ENCODE data around the gene KCNQ1. TPM values are rescaled to one million over a fixed set of nuclear protein-coding genes. Genes with fewer than 3 reads are reported as not detected.
"Not testable (repeated sequence)": the region's sequence is repeated elsewhere in the genome, so short reads cannot be mapped to it uniquely, and the experiment has no call there.

The KCNQ1 gene
- total and polyA plus RNA-seq, 9 of the 15 experiments (the other 6 are each of a cell fraction or from before 2014, with no cell fraction given), result 0.44 TPM; not detected in 8

DNA sequence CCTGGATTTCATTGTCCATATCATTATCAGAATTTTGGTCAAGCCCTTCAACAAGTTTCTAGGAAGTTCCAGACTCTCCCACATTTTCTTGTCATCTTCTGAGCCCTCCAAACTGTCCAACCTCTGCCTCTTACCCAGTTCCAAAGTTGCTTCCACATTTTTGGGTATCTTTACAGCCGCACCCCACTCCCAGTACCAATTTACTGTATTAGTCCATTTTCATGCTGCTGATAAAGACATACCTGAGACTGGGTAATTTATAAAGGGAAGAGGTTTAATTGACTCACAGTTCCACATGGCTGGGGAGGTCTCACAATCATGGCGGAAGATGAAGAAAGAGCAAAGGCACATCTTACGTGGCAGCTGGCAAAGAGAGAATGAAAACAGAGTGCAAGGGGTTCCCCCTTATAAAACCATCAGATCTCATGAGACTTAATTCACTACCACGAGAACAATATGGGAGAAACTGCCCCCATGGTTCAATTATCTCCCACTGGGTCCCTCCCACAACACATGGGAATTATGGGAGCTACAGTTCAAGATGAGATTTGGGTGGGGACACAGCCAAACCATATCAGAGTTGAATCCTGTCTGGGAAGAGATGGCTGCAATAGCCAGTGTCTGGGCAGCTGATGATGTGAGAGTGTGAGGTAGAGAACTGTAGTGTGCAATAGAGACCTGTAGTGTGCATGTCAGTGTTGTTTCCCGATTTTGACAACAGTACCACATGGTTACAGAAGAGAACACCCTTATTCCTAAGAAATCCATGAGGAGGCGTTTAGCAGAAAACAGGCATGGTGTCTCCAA, 35.5 kb downstream of the KCNQ1 start:
- FAIRE-seq; H3K79me2 ChIP-seq (ENCODE audit: control insufficient read depth, insufficient read depth, low read length); H2AFZ ChIP-seq (ENCODE audit: low read depth, low read length); H3K9me1 ChIP-seq (ENCODE audit: control insufficient read depth, insufficient read depth, low read length); H3K9ac ChIP-seq (ENCODE audit: insufficient read depth in 1 of 2, low read depth in 2 of 2, low read length in 2 of 2); POLR2A ChIA-PET; DNase-seq (ENCODE audit: extremely low read depth in 1 of 4, low spot score in 3 of 4); in situ Hi-C loops (cut with MboI); H3K36me3 ChIP-seq (ENCODE audit: control insufficient read depth, insufficient read depth, low read length); ATAC-seq; H3K4me1 ChIP-seq (replicated peaks in 1 of 2; ENCODE audit: control insufficient read depth in 2 of 2, insufficient read depth in 2 of 2, low read length in 2 of 2); H4K20me1 ChIP-seq (replicated peaks; ENCODE audit: control insufficient read depth, insufficient read depth, low read length); BruUV-seq (replicated peaks); intact Hi-C loops (cut with micrococcal nuclease); H3K4me2 ChIP-seq (ENCODE audit: insufficient read depth, low read length); H3K27ac ChIP-seq (ENCODE audit: extremely low read depth, low read depth, low read length); H3K9me3 ChIP-seq (replicated peaks; ENCODE audit: control insufficient read depth, insufficient read depth, low read depth, low read length); H3K4me3 ChIP-seq: not testable (repeated sequence)
- under 1% methylated on average over 6 of the region's 6 CpGs for WGBS (ENCODE audit: insufficient coverage, low coverage, missing lambda C conversion rate)
- CTCF ChIA-PET (ENCODE audit: low intra/inter-chr PET ratio), result interaction anchor here (0.5 kb wide), 1 partner anchor 49 kb away, joined by 3 read pairs; no protein-coding TSS in a partner anchor
- H3K27me3 ChIP-seq (ENCODE audit: control insufficient read depth in 2 of 2, insufficient read depth in 2 of 2, low read length in 2 of 2), result peaks cover 4 to 31% of the 10 kb centered on the region in 2 experiments; a peak in 4 of 5 replicates
- TF ChIP-seq ZNF707 (CRISPR knock-in tag; conservative IDR thresholded peaks at IDR 0.05), result peak; percentile 73

DNA sequence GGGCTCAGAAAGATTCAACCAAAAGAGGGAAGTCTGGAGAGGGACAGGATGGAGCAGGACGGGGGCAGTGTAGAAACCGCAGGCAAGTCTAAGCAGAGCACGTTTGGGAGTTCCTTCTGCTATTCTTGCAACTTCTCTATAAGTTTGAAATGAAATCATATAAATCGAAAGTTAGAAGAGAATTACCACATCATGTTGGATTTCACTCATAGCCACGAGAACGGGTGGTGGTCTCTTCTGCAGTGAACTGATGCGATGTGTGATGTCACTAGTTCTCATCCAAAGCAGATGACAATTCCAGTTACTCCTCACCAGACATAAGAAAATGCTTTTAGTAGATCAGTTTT, 36.0 kb downstream of the KCNQ1 start:
- POLR2A ChIA-PET, result no interaction called here
- TF ChIP-seq SRSF9 (IDR thresholded peaks at IDR 0.05; ENCODE audit: borderline replicate concordance, low read depth, low read length) (no peak), RBBP5 (IDR thresholded peaks at IDR 0.05; ENCODE audit: borderline replicate concordance, insufficient read depth, low read length, poor library complexity, severe bottlenecking) (no peak), ZNF79 (CRISPR knock-in tag; IDR thresholded peaks at IDR 0.05; ENCODE audit: low read depth) (no peak)
- no peak overlapping the region for H3K4me3 ChIP-seq
- WGBS (ENCODE audit: insufficient coverage, low coverage, missing lambda C conversion rate), result under 1% methylated on average over 7 of the region's 7 CpGs
- peaks cover 4 to 31% of the 10 kb centered on the region in 2 experiments; a peak in 4 of 5 replicates for H3K27me3 ChIP-seq (ENCODE audit: control insufficient read depth in 2 of 2, insufficient read depth in 2 of 2, low read length in 2 of 2)
- in situ Hi-C loops (cut with MboI) (no loop called here), intact Hi-C loops (cut with micrococcal nuclease) (no loop called here)
- no peak overlapping the region for H3K9ac ChIP-seq (ENCODE audit: insufficient read depth in 1 of 2, low read depth in 2 of 2, low read length in 2 of 2)
- H4K20me1 ChIP-seq (replicated peaks; ENCODE audit: control insufficient read depth, insufficient read depth, low read length), result no peaks in the 10 kb centered on the region
- H3K27ac ChIP-seq (ENCODE audit: extremely low read depth, low read depth, low read length), result no peak overlapping the region
- ATAC-seq (no peak), DNase-seq (ENCODE audit: extremely low read depth in 1 of 4, low spot score in 3 of 4) (no peak), FAIRE-seq (no peak)
- no peaks in the 10 kb centered on the region for H3K79me2 ChIP-seq (ENCODE audit: control insufficient read depth, insufficient read depth, low read length)
- CTCF ChIA-PET (ENCODE audit: low intra/inter-chr PET ratio), result interaction anchor here (0.5 kb wide), 1 partner anchor 48 kb away, joined by 3 read pairs; no protein-coding TSS in a partner anchor
- H3K36me3 ChIP-seq (ENCODE audit: control insufficient read depth, insufficient read depth, low read length), result no peaks in the 10 kb centered on the region
- BruUV-seq (replicated peaks), result no TSS peak
- no peaks in the 10 kb centered on the region for H3K9me3 ChIP-seq (replicated peaks; ENCODE audit: control insufficient read depth, insufficient read depth, low read depth, low read length)
- no peaks in the 10 kb centered on the region for H3K4me1 ChIP-seq (replicated peaks in 1 of 2; ENCODE audit: control insufficient read depth in 2 of 2, insufficient read depth in 2 of 2, low read length in 2 of 2)
- H3K4me2 ChIP-seq (ENCODE audit: insufficient read depth, low read length), result no peak overlapping the region
- no peak overlapping the region for H2AFZ ChIP-seq (ENCODE audit: low read depth, low read length)
- no peaks in the 10 kb centered on the region for H3K9me1 ChIP-seq (ENCODE audit: control insufficient read depth, insufficient read depth, low read length)
